H1 (cell line): ENCODE data around the gene FAM120B. TPM values are rescaled to one million over a fixed set of nuclear protein-coding genes. Genes with fewer than 3 reads are reported as not detected.

Experiments
- CTCF ChIA-PET: fragments of 300-600 bp; sonication (Branson Sonifier 250); formaldehyde crosslinking; loops from one replicate; lab custom pipeline; 2021; ENCODE audit not compliant: partially characterized antibody; lab: Charles Lee
- POLR2A ChIA-PET: fragments of 300-600 bp; sonication (Branson Sonifier 250); formaldehyde crosslinking; loops from one replicate; lab custom pipeline; 2021; ENCODE audit warnings: inconsistent platforms; ENCODE audit not compliant: partially characterized antibody; lab: Charles Lee
- DNase-seq, 2 experiments: peaks; one replicate each; pipeline versions ENCODE4 v3.0.0 to v3.0.0-alpha.2; 2010 to 2022; ENCODE audit warnings: low spot score in 2 of 2, low read depth in 1 of 2, mixed read lengths in 1 of 2
- FAIRE-seq: peaks from 2 replicates; lab custom pipeline; 2011; peaks lifted over from hg19 to GRCh38; lab: Jason Lieb, UNC
- H2AFZ ChIP-seq: 2 replicates; pipeline ENCODE4 v1.8.1; 2012; ENCODE audit warnings: low read length, inconsistent platforms
- H2AK5ac ChIP-seq: 2 replicates; pipeline ENCODE4 v1.6.1; 2013; ENCODE audit warnings: low read depth, low read length
- H2BK120ac ChIP-seq: replicated peaks from 2 replicates; pipeline ENCODE3; 2013; ENCODE audit warnings: low read depth, low read length, inconsistent platforms
- H2BK12ac ChIP-seq: 2 replicates; pipeline ENCODE4 v1.6.1; 2013; ENCODE audit warnings: low read depth, low read length
- H2BK15ac ChIP-seq: 2 replicates; pipeline ENCODE4 v1.6.1; 2013; ENCODE audit warnings: low read length
- H2BK20ac ChIP-seq: 2 replicates; pipeline ENCODE4 v1.6.1; 2013; ENCODE audit warnings: low read length
- H2BK5ac ChIP-seq: 2 replicates; pipeline ENCODE4 v1.6.1; 2013; ENCODE audit warnings: low read depth, low read length
- H3K14ac ChIP-seq: 2 replicates; pipeline ENCODE4 v1.6.1; 2013; ENCODE audit warnings: inconsistent platforms; ENCODE audit not compliant: insufficient read length
- H3K18ac ChIP-seq: 2 replicates; pipeline ENCODE4 v1.6.1; 2013; ENCODE audit warnings: low read length; ENCODE audit errors: extremely low read depth
- H3K23ac ChIP-seq: 2 replicates; pipeline ENCODE4 v1.6.1; 2013; ENCODE audit warnings: inconsistent platforms; ENCODE audit not compliant: insufficient read length
- H3K23me2 ChIP-seq: 2 replicates; pipeline ENCODE4 v1.6.1; 2013; ENCODE audit warnings: low read depth, low read length
- H3K27ac ChIP-seq: 2 replicates; pipeline ENCODE4 v1.6.1; 2011; ENCODE audit warnings: low read depth, low read length, inconsistent platforms
- H3K27me3 ChIP-seq, 4 experiments: replicated peaks in 1 of 4; 1 replicate in 1 of 4; 2 replicates in 3 of 4; pipeline versions ENCODE4 v1.6.1 to v1.8.1; 2011 to 2013; ENCODE audit warnings: low read length in 3 of 4, mild to moderate bottlenecking in 3 of 4, inconsistent platforms in 2 of 4, mixed read lengths in 2 of 4, moderate library complexity in 1 of 4; ENCODE audit not compliant: control insufficient read depth in 3 of 4, insufficient read depth in 3 of 4; ENCODE audit errors: extremely low read depth in 1 of 4
- H3K36me3 ChIP-seq, 4 experiments: 2 replicates each; pipeline versions ENCODE4 v1.6.1 to v1.8.1; 2011 to 2013; ENCODE audit warnings: mild to moderate bottlenecking in 4 of 4, low read length in 3 of 4, moderate library complexity in 2 of 4, control low read depth in 1 of 4, inconsistent platforms in 1 of 4; ENCODE audit not compliant: insufficient read depth in 4 of 4, control insufficient read depth in 2 of 4
- H3K4ac ChIP-seq: replicated peaks from 2 replicates; pipeline ENCODE3; 2013; ENCODE audit warnings: low read length, low read depth, mixed read lengths, inconsistent platforms; ENCODE audit not compliant: insufficient read length
- H3K4me1 ChIP-seq, 4 experiments: replicated peaks in 1 of 4; 1 replicate in 1 of 4; 2 replicates in 3 of 4; pipeline versions ENCODE4 v1.6.1 to v1.8.1; 2011 to 2013; ENCODE audit warnings: low read length in 3 of 4, inconsistent platforms in 2 of 4, mixed read lengths in 1 of 4; ENCODE audit not compliant: insufficient read depth in 4 of 4, control insufficient read depth in 3 of 4
- H3K4me2 ChIP-seq, 2 experiments: 2 replicates each; pipeline versions ENCODE4 v1.6.1 to v1.8.1; 2011 to 2013; ENCODE audit warnings: low read depth in 2 of 2, low read length in 2 of 2, control low read depth in 1 of 2, inconsistent platforms in 1 of 2, mild to moderate bottlenecking in 1 of 2; ENCODE audit not compliant: insufficient read depth in 1 of 2
- H3K4me3 ChIP-seq, 4 experiments: fragments of 200-600, 300-600 bp in 1 of 4; sonication (generic), shearing (Covaris generic), sonication (Bioruptor Twin) in 1 of 4; 2 replicates each; pipeline versions ENCODE4 v1.5.1 to v1.8.1; 2011 to 2016; ENCODE audit warnings: low read length in 4 of 4, low read depth in 3 of 4, control low read depth in 2 of 4, inconsistent platforms in 2 of 4, mild to moderate bottlenecking in 2 of 4, mixed read lengths in 1 of 4, moderate library complexity in 1 of 4; ENCODE audit not compliant: insufficient read depth in 2 of 4; ENCODE audit errors: extremely low read depth in 1 of 4
- H3K56ac ChIP-seq: replicated peaks from 2 replicates; pipeline ENCODE3; 2013; ENCODE audit warnings: low read depth, mild to moderate bottlenecking, mixed read lengths, low read length, inconsistent platforms; ENCODE audit not compliant: insufficient read length
- H3K79me1 ChIP-seq: 2 replicates; pipeline ENCODE4 v1.6.1; 2013; ENCODE audit warnings: low read depth, low read length, control low read depth
- H3K79me2 ChIP-seq, 2 experiments: 2 replicates each; pipeline versions ENCODE4 v1.6.1 to v1.8.1; 2012 to 2013; ENCODE audit warnings: low read length in 2 of 2, mild to moderate bottlenecking in 2 of 2, inconsistent platforms in 1 of 2; ENCODE audit not compliant: insufficient read depth in 2 of 2, control insufficient read depth in 1 of 2
- H3K9ac ChIP-seq, 4 experiments: replicated peaks in 1 of 4; 1 replicate in 1 of 4; 2 replicates in 3 of 4; pipeline versions ENCODE4 v1.6.1 to v1.8.1; 2011 to 2013; ENCODE audit warnings: low read depth in 3 of 4, low read length in 3 of 4, control low read depth in 2 of 4, mild to moderate bottlenecking in 2 of 4, moderate library complexity in 2 of 4, inconsistent platforms in 1 of 4; ENCODE audit errors: extremely low read depth in 1 of 4
- H3K9me3 ChIP-seq, 2 experiments: 2 replicates each; pipeline versions ENCODE4 v1.6.1 to v1.8.1; 2012 to 2013; ENCODE audit warnings: mild to moderate bottlenecking in 2 of 2, moderate library complexity in 2 of 2, control low read depth in 1 of 2, inconsistent platforms in 1 of 2, low read depth in 1 of 2, low read length in 1 of 2, mixed read lengths in 1 of 2; ENCODE audit not compliant: insufficient read depth in 2 of 2
- H4K20me1 ChIP-seq, 2 experiments: replicated peaks in 1 of 2; 2 replicates each; pipeline versions ENCODE3 to v1.8.1; 2011 to 2013; ENCODE audit warnings: inconsistent platforms in 2 of 2, low read length in 2 of 2, mild to moderate bottlenecking in 1 of 2; ENCODE audit not compliant: insufficient read depth in 2 of 2, control insufficient read depth in 1 of 2
- H4K5ac ChIP-seq: 2 replicates; pipeline ENCODE4 v1.6.1; 2013; ENCODE audit warnings: low read length, low read depth, mixed read lengths, inconsistent platforms; ENCODE audit not compliant: insufficient read length
- H4K8ac ChIP-seq: 2 replicates; pipeline ENCODE4 v1.8.0; 2013; ENCODE audit warnings: mild to moderate bottlenecking, moderate library complexity, low read length, inconsistent platforms; ENCODE audit not compliant: insufficient read depth; ENCODE audit errors: extremely low read depth
- H4K91ac ChIP-seq: replicated peaks from 2 replicates; pipeline ENCODE3; 2013; ENCODE audit warnings: low read length, mixed read lengths, inconsistent platforms; ENCODE audit not compliant: insufficient read length
- BRCA1 ChIP-seq: IDR thresholded peaks from 2 replicates; pipeline ENCODE4 v1.6.1; 2012; ENCODE audit warnings: low read depth, low read length, improper control_type of control experiment
- CREB1 ChIP-seq: IDR thresholded peaks from 2 replicates; pipeline ENCODE4 v1.6.1; 2012; ENCODE audit warnings: inconsistent platforms
- CTCF ChIP-seq, 3 experiments: IDR thresholded peaks; 1 replicate in 2 of 3; 2 replicates in 1 of 3; pipeline versions ENCODE4 v1.5.1 to v1.6.1; 2011; ENCODE audit warnings: low read length in 3 of 3, mild to moderate bottlenecking in 3 of 3, inconsistent platforms in 2 of 3, low read depth in 1 of 3, moderate library complexity in 1 of 3; ENCODE audit not compliant: insufficient read depth in 1 of 3; ENCODE audit errors: control extremely low read depth in 1 of 3
- EGR1 ChIP-seq: IDR thresholded peaks from 2 replicates; pipeline ENCODE4 v1.6.1; 2011; ENCODE audit warnings: low read depth, low read length, borderline replicate concordance
- GTF2F1 ChIP-seq: IDR thresholded peaks from 2 replicates; pipeline ENCODE4 v1.6.1; 2012; ENCODE audit warnings: low read depth, low read length, improper control_type of control experiment, borderline replicate concordance
- HDAC2 ChIP-seq, 2 experiments: fragments of 300-600 bp in 1 of 2; sonication (generic) in 1 of 2; IDR thresholded peaks; 2 replicates each; pipeline ENCODE4 v1.6.1; 2011 to 2012; ENCODE audit warnings: low read depth in 2 of 2, low read length in 2 of 2, mild to moderate bottlenecking in 2 of 2, moderate library complexity in 2 of 2, borderline replicate concordance in 1 of 2, inconsistent platforms in 1 of 2
- KDM4A ChIP-seq: IDR thresholded peaks from one replicate; pipeline ENCODE4 v1.7.1; 2012; ENCODE audit warnings: low read depth, mild to moderate bottlenecking, moderate library complexity, low read length, inconsistent platforms; ENCODE audit not compliant: severe bottlenecking
- RBBP5 ChIP-seq: IDR thresholded peaks from 2 replicates; pipeline ENCODE4 v1.7.1; 2012; ENCODE audit warnings: low read depth, mild to moderate bottlenecking, inconsistent platforms, low read length, moderate library complexity, borderline replicate concordance
- SAP30 ChIP-seq: fragments of 300-600 bp; sonication (generic); IDR thresholded peaks from 2 replicates; pipeline ENCODE4 v1.7.1; 2012; ENCODE audit warnings: low read length, moderate library complexity, mild to moderate bottlenecking, inconsistent platforms; ENCODE audit not compliant: insufficient read depth, insufficient replicate concordance
- SP4 ChIP-seq: IDR thresholded peaks from 2 replicates; pipeline ENCODE4 v1.6.1; 2012; ENCODE audit warnings: low read length, inconsistent platforms
- WGBS, 2 experiments: shearing (Covaris generic) in 1 of 2; methylation state at CpG; one replicate each; pipeline versions ENCODE4 v1.1.6 to v1.1.7; 2013 to 2015; ENCODE audit warnings: low lambda C conversion rate in 2 of 2, mixed read lengths in 2 of 2, inconsistent platforms in 1 of 2, low coverage in 1 of 2, missing lambda C conversion rate in 1 of 2; ENCODE audit not compliant: insufficient replicate concordance in 2 of 2, insufficient coverage in 1 of 2, insufficient read length in 1 of 2; ENCODE audit errors: extremely low coverage in 1 of 2, missing lambda C conversion rate in 1 of 2; 5-methylcytosine and 5-hydroxymethylcytosine counted together
- polyA plus RNA-seq, 7 experiments: library from polyadenylated mRNA; depleted of rRNA in 3 of 7; stranded (reverse) in 5 of 7; unstranded in 2 of 7; fragments of >200 nt in 5 of 7; fragments of 200-250 nt in 2 of 7; gene quantifications; 1 replicate in 5 of 7; 2 replicates in 1 of 7; 4 replicates in 1 of 7; pipeline versions ENCODE4 v1.2.1 to v1.2.3, GENCODE V29; 2011 to 2013; ENCODE audit warnings: missing spikeins in 2 of 7, mixed read lengths in 2 of 7
- total RNA-seq: library from RNA; stranded (reverse); fragmentation: NEBNext Ultra II Directional; extraction: Animal tissue kit (Norgen Biotek cat#: 25700); gene quantifications from 2 replicates; pipeline ENCODE4 v1.2.1, GENCODE V29; 2021

Gene FAM120B
- total and polyA plus RNA-seq, 2 of the 8 experiments (the other 6 are each of a cell fraction or from before 2014, with no cell fraction given) = 5.1 to 12.5 TPM

GRCh38 chr6:170393807-170394399 is 87.3 kb downstream of the FAM120B start:
- WGBS, 2 experiments = 87% methylated on average over 8 of the region's 9 CpGs; no CpG with 5 or more reads in 1 of the 2 experiments
- no peak overlapping the region for H3K27ac ChIP-seq
- TF ChIP-seq KDM4A (no peak), EGR1 (no peak), SAP30 (no peak), CREB1 (no peak), CTCF (IDR thresholded peaks at IDR 0.05; ENCODE audit: control extremely low read depth in 1 of 3, insufficient read depth in 1 of 3, low read depth in 1 of 3, low read length in 3 of 3) (no peak), GTF2F1 (no peak), SP4 (no peak), HDAC2 (IDR thresholded peaks at IDR 0.05; ENCODE audit: borderline replicate concordance in 1 of 2, low read depth in 2 of 2, low read length in 2 of 2) (no peak), BRCA1 (no peak), RBBP5 (no peak)

More at GRCh38 chr6:170393807-170394399, 87.3 kb downstream of the FAM120B start:
- no peak overlapping the region for H3K18ac ChIP-seq
- no peak overlapping the region for H2BK15ac ChIP-seq
- H3K4me2 ChIP-seq = no peak overlapping the region
- no peak overlapping the region for H2BK20ac ChIP-seq
- no peak overlapping the region for H3K23ac ChIP-seq
- H2BK12ac ChIP-seq = no peak overlapping the region
- peaks cover 0 to 5% (median 0%) of the 10 kb centered on the region in 4 experiments; a peak in 4 of 8 replicates for H3K36me3 ChIP-seq
- H2BK120ac ChIP-seq = no peak overlapping the region
- no peak overlapping the region for H3K4ac ChIP-seq
- no peaks in the 10 kb centered on the region for H3K23me2 ChIP-seq
- H3K14ac ChIP-seq = no peak overlapping the region
- DNase-seq = no peak
- no peaks in the 10 kb centered on the region for H3K4me1 ChIP-seq
- no peak overlapping the region for H2AFZ ChIP-seq
- H3K9ac ChIP-seq = no peak overlapping the region
- no peak overlapping the region for H3K4me3 ChIP-seq
- CTCF ChIA-PET = interaction anchor here (0.8 to 1.4 kb wide), 3 partner anchors 9 to 87 kb away, joined by 3 to 8 read pairs (median 3); no protein-coding TSS in a partner anchor
- peaks cover 0 to 2% of the 10 kb centered on the region in 2 experiments; a peak in 1 of 4 replicates for H3K9me3 ChIP-seq
- no peak overlapping the region for H4K8ac ChIP-seq
- H4K5ac ChIP-seq = no peak overlapping the region
- peaks cover 0 to 2% of the 10 kb centered on the region in 2 experiments for H4K20me1 ChIP-seq
- no peak for FAIRE-seq
- H3K79me1 ChIP-seq = no peaks in the 10 kb centered on the region
- no peak overlapping the region for H2AK5ac ChIP-seq
- no peak overlapping the region for H3K56ac ChIP-seq
- POLR2A ChIA-PET = interaction anchor here (0.8 kb wide), 1 partner anchor 9 kb away, joined by 4 read pairs; no protein-coding TSS in a partner anchor
- H3K27me3 ChIP-seq = no peaks in the 10 kb centered on the region
- H2BK5ac ChIP-seq = no peak overlapping the region
- H4K91ac ChIP-seq = no peak overlapping the region
- no peaks in the 10 kb centered on the region for H3K79me2 ChIP-seq
